HG03342 (cell line): Measurements from ENCODE around the gene FAHD1.

ENCODE experiments used
- ATAC-seq: cut with Tn5 transposase; IDR thresholded peaks from one replicate; pipeline ENCODE4 v1.9.1; 2021; ENCODE audit warnings: mild to moderate bottlenecking, moderate library complexity; ENCODE audit not compliant: unreplicated experiment

Gene FAHD1

GRCh38 chr16:1816396-1817275 is 10.4 kb upstream of the FAHD1 start:
- no peak for ATAC-seq

GRCh38 chr16:1817276-1817589 is 9.8 kb upstream of the FAHD1 start:
- no peak for ATAC-seq

- ATAC-seq, result no peak
Observed at GRCh38 chr16:1817716-1818115, 9.3 kb upstream of the FAHD1 start.

GRCh38 chr16:1818204-1818872 is 8.7 kb upstream of the FAHD1 start:
- no peak for ATAC-seq

- ATAC-seq, result no peak
Observed at GRCh38 chr16:1818873-1819525, 8.0 kb upstream of the FAHD1 start.

- ATAC-seq, result no peak
Observed at GRCh38 chr16:1819611-1820010, 7.4 kb upstream of the FAHD1 start.

GRCh38 chr16:1820096-1820945 is 6.7 kb upstream of the FAHD1 start:
- ATAC-seq, result no peak

GRCh38 chr16:1820946-1821290 is 6.1 kb upstream of the FAHD1 start:
- no peak for ATAC-seq

- no peak for ATAC-seq
Observed at GRCh38 chr16:1821861-1822611, 5.0 kb upstream of the FAHD1 start.

- ATAC-seq, result no peak
Observed at GRCh38 chr16:1822801-1823200, 4.2 kb upstream of the FAHD1 start.

GRCh38 chr16:1823821-1824220 is 3.2 kb upstream of the FAHD1 start:
- no peak for ATAC-seq

- no peak for ATAC-seq
Observed at GRCh38 chr16:1825381-1825863, 1.6 kb upstream of the FAHD1 start.

- peak; percentile 22 for ATAC-seq
Observed at GRCh38 chr16:1825864-1826690, 929 bp upstream of the FAHD1 start.

GRCh38 chr16:1828645-1829410 is 1.8 kb downstream of the FAHD1 start:
- no peak for ATAC-seq

GRCh38 chr16:1830213-1830612 is 3.2 kb downstream of the FAHD1 start:
- ATAC-seq, result no peak

- no peak for ATAC-seq
Observed at GRCh38 chr16:1831186-1832075, 4.4 kb downstream of the FAHD1 start.

- ATAC-seq, result no peak
Observed at GRCh38 chr16:1832838-1833454, 5.9 kb downstream of the FAHD1 start.
